A549 treated with Hydrocortisone at 1 μM for 4 hours (cell line): ENCODE data around the gene CYBC1. TPM values are rescaled to one million over a fixed set of nuclear protein-coding genes. Genes with fewer than 3 reads are reported as not detected.

Source experiments
- total RNA-seq: library from RNA; stranded (reverse); fragments of 200-300 nt; extraction: Qiagen RNA extraction; gene quantifications from 5 replicates; pipeline ENCODE4 v1.2.3, GENCODE V29; 2022

CYBC1 gene
- 52.7 to 57.5 TPM (median 53.5 TPM) in 5 replicates for total RNA-seq

DNA sequence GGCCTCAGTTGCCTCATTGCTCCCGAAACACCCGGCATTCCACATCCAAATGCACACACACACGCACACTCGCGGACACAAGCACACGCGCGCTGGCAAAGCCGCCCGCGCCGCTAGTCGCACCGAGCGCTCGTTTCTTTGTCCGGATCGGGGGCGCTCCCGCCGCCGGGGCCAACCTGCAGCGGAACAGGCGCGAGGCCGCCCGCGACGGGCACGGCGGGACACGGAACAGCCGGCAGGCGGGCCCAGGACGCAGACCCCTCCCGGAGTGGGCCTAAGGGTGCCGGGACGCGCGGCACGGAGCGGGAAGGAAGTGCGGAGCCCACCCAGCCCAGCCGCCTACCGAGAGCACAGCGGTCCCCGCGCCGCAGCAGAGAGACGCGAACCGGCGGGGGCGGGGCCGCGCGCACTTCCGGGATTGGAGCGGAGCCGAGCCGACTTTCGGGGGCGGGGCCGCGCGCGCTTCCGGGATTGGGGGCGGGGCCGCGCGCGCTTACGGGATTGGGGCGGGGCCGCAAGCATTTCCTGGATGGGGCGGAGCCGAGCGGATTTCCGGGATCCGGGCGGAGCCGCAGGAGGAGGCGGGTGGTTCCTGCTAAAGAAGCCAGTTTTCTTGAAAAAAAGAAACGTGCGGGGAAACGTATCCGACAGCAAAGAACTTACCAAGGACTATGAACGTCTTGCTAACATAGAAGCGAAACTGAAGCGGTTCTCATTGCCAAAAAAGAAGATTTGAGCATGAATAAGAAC lies at the start of gene CYBC1:
Gene CYBC1 (minus strand): TSS at position 396 of the 750 bp plus-strand sequence. CDS start 1,498 bp downstream, outside the sequence.

GRCh38 chr17:82458179-82458884 lies 7.8 kb upstream of the CYBC1 start, which contains the start of gene NARF:
Gene NARF (plus strand): TSS chr17:82458741. CDS start chr17:82458804, 63 bp downstream.

GRCh38 chr17:82418001-82418986 lies 32.3 kb downstream of the CYBC1 start, which contains the start of the genes HEXD and OGFOD3:
Gene HEXD (plus strand): TSS chr17:82418347. CDS start chr17:82419800, 1,453 bp downstream.
Gene OGFOD3 (minus strand): TSS chr17:82418586. CDS start chr17:82418485, 101 bp downstream.

Other genes starting within 250 kb of the CYBC1 start
- 19.5 to 28.4 TPM (median 27.6 TPM) in 5 replicates for gene CCDC57, start 237.9 kb downstream of the CYBC1 start, total RNA-seq
- 131 to 168 TPM (median 149 TPM) in 5 replicates for gene SLC16A3, start 221.7 kb downstream of the CYBC1 start, total RNA-seq
- gene CSNK1D, start 177.1 kb downstream of the CYBC1 start, total RNA-seq = 225 to 238 TPM (median 229 TPM) in 5 replicates
- 0.17 to 0.28 TPM (median 0.19 TPM) in 4 of 5 replicates, not detected in the other for gene CD7, start 133.1 kb downstream of the CYBC1 start, total RNA-seq
- gene SECTM1, start 117.0 kb downstream of the CYBC1 start, total RNA-seq = 1.4 to 3.6 TPM (median 2.1 TPM) in 5 replicates
- 0.26 to 0.63 TPM (median 0.46 TPM) in 5 replicates for gene TEX19, start 91.5 kb downstream of the CYBC1 start, total RNA-seq
- gene UTS2R, start 79.0 kb downstream of the CYBC1 start, total RNA-seq = 0.08 TPM in 1 of 5 replicates, not detected in the others
- gene HEXD, start 32.4 kb downstream of the CYBC1 start, total RNA-seq = 11.6 to 14.6 TPM (median 13.0 TPM) in 5 replicates
- 20.3 to 25.1 TPM (median 22.9 TPM) in 5 replicates for gene OGFOD3, start 32.2 kb downstream of the CYBC1 start, total RNA-seq
- gene NARF, start 8.0 kb upstream of the CYBC1 start, total RNA-seq = 45.0 to 58.4 TPM (median 55.4 TPM) in 5 replicates
- gene FOXK2, start 69.0 kb upstream of the CYBC1 start, total RNA-seq = 46.9 to 55.6 TPM (median 53.2 TPM) in 5 replicates
- 88.5 to 98.2 TPM (median 90.9 TPM) in 5 replicates for gene WDR45B, start 197.7 kb upstream of the CYBC1 start, total RNA-seq
- 15.4 to 18.0 TPM (median 16.2 TPM) in 5 replicates for gene RAB40B, start 247.9 kb upstream of the CYBC1 start, total RNA-seq